Parathyroid adenoma (tissue), 2 donors: ENCODE data around the gene TNKS1BP1.
"Not testable (repeated sequence)": the region's sequence is repeated elsewhere in the genome, so short reads cannot be mapped to it uniquely, and the experiment has no call there.

Experiments
- H2AFZ ChIP-seq: fragments of 300-600 bp; sonication (generic); one replicate; pipeline ENCODE4 v1.7.0; 2017; ENCODE audit warnings: antibody characterized with exemption, mild to moderate bottlenecking
- H3K27ac ChIP-seq: fragments of 300-600 bp; sonication (generic); one replicate; pipeline ENCODE4 v1.7.0; 2017
- H3K27me3 ChIP-seq: fragments of 300-600 bp; sonication (generic); one replicate; pipeline ENCODE4 v1.7.0; 2017; ENCODE audit warnings: low read length; ENCODE audit not compliant: control insufficient read depth, insufficient read depth
- H3K36me3 ChIP-seq: fragments of 300-600 bp; sonication (generic); one replicate; pipeline ENCODE4 v1.7.0; 2017; ENCODE audit warnings: low read length; ENCODE audit not compliant: control insufficient read depth, insufficient read depth
- H3K4me1 ChIP-seq: fragments of 300-600 bp; sonication (generic); one replicate; pipeline ENCODE4 v1.7.0; 2017; ENCODE audit warnings: control low read depth
- H3K4me2 ChIP-seq: fragments of 300-600 bp; sonication (generic); one replicate; pipeline ENCODE4 v1.7.0; 2017; ENCODE audit warnings: low read length
- H3K4me3 ChIP-seq: fragments of 300-600 bp; sonication (generic); one replicate; pipeline ENCODE4 v1.7.0; 2017; ENCODE audit warnings: low read depth, low read length
- H3K79me2 ChIP-seq: fragments of 300-600 bp; sonication (generic); one replicate; pipeline ENCODE4 v1.7.0; 2017; ENCODE audit warnings: control low read depth
- H3K9ac ChIP-seq: fragments of 300-600 bp; sonication (generic); one replicate; pipeline ENCODE4 v1.7.0; 2017; ENCODE audit warnings: mild to moderate bottlenecking
- H3K9me3 ChIP-seq: fragments of 300-600 bp; sonication (generic); one replicate; pipeline ENCODE4 v1.7.0; 2017; ENCODE audit warnings: low read length; ENCODE audit not compliant: control insufficient read depth
- CTCF ChIP-seq: fragments of 300-600 bp; sonication (generic); IDR thresholded peaks from one replicate; pipeline ENCODE4 v1.7.0; 2017; ENCODE audit warnings: antibody characterized with exemption, mild to moderate bottlenecking
- donor health status: primary hyperparathyroidism.

Gene TNKS1BP1

GRCh38 chr11:57283231-57283990 is 41.3 kb downstream of the TNKS1BP1 start:
- H3K79me2 ChIP-seq: no peaks in the 10 kb centered on the region
- no peak overlapping the region for H3K4me3 ChIP-seq
- H3K9ac ChIP-seq: no peak overlapping the region
- no peaks in the 10 kb centered on the region for H3K9me3 ChIP-seq
- TF ChIP-seq CTCF: no peak
- peak overlapping the region; percentile 28 for H2AFZ ChIP-seq
- peak overlapping the region; percentile 79 for H3K27ac ChIP-seq
- no peaks in the 10 kb centered on the region for H3K36me3 ChIP-seq
- H3K4me1 ChIP-seq: peaks cover 15% of the 10 kb centered on the region
- H3K27me3 ChIP-seq: no peaks in the 10 kb centered on the region
- no peak overlapping the region for H3K4me2 ChIP-seq

DNA sequence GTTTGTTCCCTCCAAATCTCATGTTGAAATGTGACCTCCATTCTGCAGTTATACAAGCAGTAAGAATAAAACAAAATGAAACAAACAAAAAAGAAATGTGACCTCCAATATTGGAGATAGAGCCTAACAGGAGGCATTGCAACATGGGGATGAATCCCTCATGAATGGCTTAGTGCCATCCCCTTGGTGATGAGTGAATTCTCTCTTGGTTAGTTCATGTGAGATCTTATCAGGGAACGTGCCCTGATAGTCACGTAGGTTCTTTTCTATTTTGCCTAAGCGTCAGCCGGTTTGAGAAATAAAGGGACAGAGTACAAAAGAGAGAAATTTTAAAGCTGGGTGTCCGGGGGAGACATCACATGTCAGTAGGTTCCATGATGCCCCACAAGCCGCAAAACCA is 43.2 kb downstream of the TNKS1BP1 start:
- not testable (repeated sequence) for H3K9me3 ChIP-seq, H3K9ac ChIP-seq, H2AFZ ChIP-seq, H3K36me3 ChIP-seq, H3K79me2 ChIP-seq, H3K4me3 ChIP-seq, H3K4me2 ChIP-seq, H3K27me3 ChIP-seq
- peaks cover 23% of the 10 kb centered on the region for H3K4me1 ChIP-seq
- peak overlapping the region; percentile 67 for H3K27ac ChIP-seq

- Histone ChIP-seq H3K9ac (no peak overlapping the region), H3K4me1 (peaks cover 15% of the 10 kb centered on the region), H3K4me2 (no peak overlapping the region), H3K9me3 (no peaks in the 10 kb centered on the region), H3K79me2 (no peaks in the 10 kb centered on the region), H3K36me3 (no peaks in the 10 kb centered on the region), H3K27ac (no peak overlapping the region), H3K27me3 (no peaks in the 10 kb centered on the region), H2AFZ (no peak overlapping the region), H3K4me3 (no peak overlapping the region)
- TF ChIP-seq CTCF: no peak
These were observed 45.6 kb downstream of the TNKS1BP1 start for GRCh38 chr11:57279116-57279515.

DNA sequence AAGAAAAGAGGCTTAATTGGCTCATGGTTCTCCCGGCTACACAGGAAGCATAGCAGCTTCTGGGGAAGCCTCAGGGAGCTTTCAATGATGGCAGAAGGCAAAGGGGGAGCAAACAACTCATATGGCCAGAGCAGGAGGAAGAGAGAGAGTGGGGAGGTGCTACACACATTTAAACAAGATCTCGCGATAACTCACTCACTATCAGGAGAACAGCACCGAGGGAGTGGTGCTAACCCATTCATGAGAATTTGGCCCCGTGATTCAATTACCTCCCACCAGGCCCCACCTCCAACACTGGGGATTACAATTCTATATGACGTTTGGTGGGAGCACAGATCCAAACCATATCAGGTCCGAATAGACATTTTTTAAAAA is 46.0 kb downstream of the TNKS1BP1 start:
- no peak overlapping the region for H3K4me3 ChIP-seq
- H3K9ac ChIP-seq: no peak overlapping the region
- peaks cover 14% of the 10 kb centered on the region for H3K4me1 ChIP-seq
- TF ChIP-seq CTCF: no peak
- H3K4me2 ChIP-seq: no peak overlapping the region
- H3K27me3 ChIP-seq: no peaks in the 10 kb centered on the region
- no peaks in the 10 kb centered on the region for H3K9me3 ChIP-seq
- H3K27ac ChIP-seq: no peak overlapping the region
- H3K79me2 ChIP-seq: no peaks in the 10 kb centered on the region
- H3K36me3 ChIP-seq: no peaks in the 10 kb centered on the region
- H2AFZ ChIP-seq: no peak overlapping the region

GRCh38 chr11:57277845-57278720 is 46.7 kb downstream of the TNKS1BP1 start:
- H3K4me3 ChIP-seq: peak overlapping the region; percentile 14
- peak; percentile 66 for TF ChIP-seq CTCF

More at GRCh38 chr11:57277845-57278720, 46.7 kb downstream of the TNKS1BP1 start:
- H3K4me1 ChIP-seq: peaks cover 14% of the 10 kb centered on the region
- peak overlapping the region; percentile 49 for H3K4me2 ChIP-seq
- no peak overlapping the region for H3K9ac ChIP-seq
- H2AFZ ChIP-seq: peak overlapping the region; percentile 75
- H3K27me3 ChIP-seq: no peaks in the 10 kb centered on the region
- no peaks in the 10 kb centered on the region for H3K36me3 ChIP-seq
- H3K27ac ChIP-seq: peak overlapping the region; percentile 68
- H3K9me3 ChIP-seq: no peaks in the 10 kb centered on the region
- no peaks in the 10 kb centered on the region for H3K79me2 ChIP-seq
